ENCODE data around the gene LEF1. TPM values are rescaled to one million over a fixed set of nuclear protein-coding genes. Genes with fewer than 3 reads are reported as not detected.

LEF1 gene
- total and polyA plus RNA-seq, 2 of the 8 experiments (the other 6 are each of a cell fraction or from before 2014, with no cell fraction given), result 2.6 to 5.2 TPM

GRCh38 chr4:108144451-108144850, 24.3 kb downstream of the LEF1 start (continued):
- TF ChIP-seq BACH1 (IDR thresholded peaks at IDR 0.05; ENCODE audit: low read length), result no peak
- TF ChIP-seq HDAC6 (IDR thresholded peaks at IDR 0.05; ENCODE audit: low read depth, low read length), result no peak
- TF ChIP-seq CHD2 (IDR thresholded peaks at IDR 0.05; ENCODE audit: low read length), result no peak
- TF ChIP-seq EP300 (IDR thresholded peaks at IDR 0.05; ENCODE audit: borderline replicate concordance in 1 of 2, low read depth in 2 of 2, low read length in 2 of 2), result no peak
- no peak for TF ChIP-seq ATF2 (IDR thresholded peaks at IDR 0.05; ENCODE audit: low read length)

All from H1 (cell line).